HepG2 (cell line): ENCODE measurements around the gene EBF4. TPM values are rescaled to one million over a fixed set of nuclear protein-coding genes. Genes with fewer than 3 reads are reported as not detected.

Source experiments
- ARID3A ChIP-seq: IDR thresholded peaks from 2 replicates; pipeline ENCODE4 v1.6.1; 2012; ENCODE audit warnings: low read depth, low read length, improper control_type of control experiment
- BCLAF1 ChIP-seq: fragments of 450-650 bp; IDR thresholded peaks from 2 replicates; pipeline ENCODE4 v1.6.1; 2017; ENCODE audit warnings: mild to moderate bottlenecking
- CAMTA2 ChIP-seq: sonication (generic); formaldehyde crosslinking; IDR thresholded peaks from 2 replicates; pipeline ENCODE4 v1.4.0; 2020; ENCODE audit warnings: mild to moderate bottlenecking, missing genetic modification reagents, borderline replicate concordance
- DPF2 ChIP-seq: sonication (generic); formaldehyde crosslinking; IDR thresholded peaks from 2 replicates; pipeline ENCODE4 v1.4.0; 2020; ENCODE audit warnings: mild to moderate bottlenecking, low read depth, missing genetic modification reagents, borderline replicate concordance
- FOXK2 ChIP-seq: fragments of 450-650 bp; IDR thresholded peaks from 2 replicates; pipeline ENCODE4 v1.6.1; 2016
- HIC2 ChIP-seq: sonication (generic); formaldehyde crosslinking; IDR thresholded peaks from 2 replicates; pipeline ENCODE4 v1.9.0; 2022; ENCODE audit warnings: low read depth, missing genetic modification reagents
- IKZF4 ChIP-seq: sonication (generic); formaldehyde crosslinking; IDR thresholded peaks from 2 replicates; pipeline ENCODE4 v1.5.1; 2020; ENCODE audit warnings: borderline replicate concordance, mild to moderate bottlenecking, low read depth, missing genetic modification reagents; ENCODE audit errors: not compliant biosample characterization
- KLF6 ChIP-seq: IDR thresholded peaks from 2 replicates; pipeline ENCODE4 v1.8.0; 2016; ENCODE audit warnings: missing biosample characterization, missing genetic modification reagents
- MAX ChIP-seq: IDR thresholded peaks from 2 replicates; pipeline ENCODE4 v1.6.1; 2012; ENCODE audit warnings: inconsistent platforms
- MIER3 ChIP-seq: IDR thresholded peaks from 2 replicates; pipeline ENCODE4 v1.6.1; 2016; ENCODE audit warnings: missing compliant biosample characterization, borderline replicate concordance
- MXD1 ChIP-seq: sonication (generic); formaldehyde crosslinking; IDR thresholded peaks from 2 replicates; pipeline ENCODE4 v1.4.0; 2020; ENCODE audit warnings: mild to moderate bottlenecking, missing genetic modification reagents
- NFKB2 ChIP-seq: sonication (generic); formaldehyde crosslinking; IDR thresholded peaks from 2 replicates; pipeline ENCODE4 v1.4.0; 2020; ENCODE audit warnings: missing genetic modification reagents, borderline replicate concordance
- NFKBIZ ChIP-seq: IDR thresholded peaks from 2 replicates; pipeline ENCODE4 v1.6.1; 2018; ENCODE audit warnings: missing genetic modification reagents, missing compliant biosample characterization
- RBM39 ChIP-seq: fragments of 200-400 bp; formaldehyde crosslinking; IDR thresholded peaks from one replicate; pipeline ENCODE4 v1.6.1; 2018; ENCODE audit warnings: antibody characterized with exemption, mild to moderate bottlenecking, low read depth, low read length; ENCODE audit not compliant: poor library complexity, severe bottlenecking
- RFX5 ChIP-seq: IDR thresholded peaks from 2 replicates; pipeline ENCODE4 v1.6.1; 2011; ENCODE audit warnings: low read depth, low read length, improper control_type of control experiment
- SNAPC2 ChIP-seq: sonication (generic); formaldehyde crosslinking; IDR thresholded peaks from 2 replicates; pipeline ENCODE4 v1.8.1; 2022; ENCODE audit warnings: mild to moderate bottlenecking, missing genetic modification reagents
- SRY ChIP-seq: sonication (generic); formaldehyde crosslinking; IDR thresholded peaks from 2 replicates; pipeline ENCODE4 v1.8.0; 2022; ENCODE audit warnings: mild to moderate bottlenecking, missing genetic modification reagents
- ZIK1 ChIP-seq: sonication (generic); formaldehyde crosslinking; IDR thresholded peaks from 2 replicates; pipeline ENCODE4 v1.5.0; 2020; ENCODE audit warnings: mild to moderate bottlenecking, low read depth, missing genetic modification reagents, borderline replicate concordance
- ZNF256 ChIP-seq: sonication (generic); formaldehyde crosslinking; conservative IDR thresholded peaks from 2 replicates; pipeline ENCODE4 v1.4.0; 2020; ENCODE audit warnings: missing genetic modification reagents
- ZNF615 ChIP-seq: sonication (generic); formaldehyde crosslinking; IDR thresholded peaks from 2 replicates; pipeline ENCODE4 v1.5.0; 2020; ENCODE audit warnings: mild to moderate bottlenecking, missing genetic modification reagents, borderline replicate concordance
- ZNF703 ChIP-seq: sonication (generic); formaldehyde crosslinking; IDR thresholded peaks from 2 replicates; pipeline ENCODE4 v1.5.1; 2020; ENCODE audit warnings: missing genetic modification reagents, mild to moderate bottlenecking, moderate library complexity, borderline replicate concordance
- ZNF883 ChIP-seq: sonication (generic); formaldehyde crosslinking; IDR thresholded peaks from 2 replicates; pipeline ENCODE4 v1.5.1; 2020; ENCODE audit warnings: mild to moderate bottlenecking, missing genetic modification reagents; ENCODE audit errors: not compliant biosample characterization
- polyA plus RNA-seq, 8 experiments: library from polyadenylated mRNA; depleted of rRNA in 3 of 8; stranded (reverse) in 7 of 8; unstranded in 1 of 8; fragments of >200 nt; fragmentation: Illumina TruSeq in 4 of 8; extraction: Trizol in 4 of 8; gene quantifications; 2 replicates each; pipeline versions ENCODE4 v1.2.1 to v1.2.3, GENCODE V29; 2011 to 2016; ENCODE audit warnings: low read depth in 4 of 8, missing spikeins in 1 of 8, mixed read lengths in 1 of 8; ENCODE audit not compliant: insufficient read depth in 1 of 8
- total RNA-seq, 5 experiments: library from RNA; depleted of rRNA; stranded (reverse); fragments of >200 nt; fragmentation: Illumina TruSeq; extraction: Trizol; gene quantifications; 2 replicates each; pipeline ENCODE4 v1.2.3, GENCODE V29; 2016; ENCODE audit warnings: low read depth in 1 of 5

The EBF4 gene
- total and polyA plus RNA-seq, 2 of the 13 experiments (the other 11 are each of a cell fraction or from before 2014, with no cell fraction given): 0.84 to 2.2 TPM

GRCh38 chr20:2692036-2692885, at the start of gene EBF4 (continued):
- TF ChIP-seq ZNF256 (CRISPR knock-in tag) (0 out of 2 replicates have a peak, but pooled peaks have one; percentile 33), RBM39 (peak; percentile 40), MXD1 (CRISPR knock-in tag) (peak; percentile 52; the same call in 1 of the 2 replicates), ZNF883 (peak; percentile 36), HIC2 (no peak), KLF6 (peak; percentile 62; the same call in 1 of the 2 replicates), ARID3A (no peak), FOXK2 (no peak), ZIK1 (CRISPR knock-in tag) (peak; percentile 24; the same call in 1 of the 2 replicates), NFKB2 (CRISPR knock-in tag) (no peak; the same call in 1 of the 2 replicates), MIER3 (CRISPR knock-in tag) (no peak), IKZF4 (CRISPR knock-in tag) (no peak), ZNF703 (CRISPR knock-in tag) (0 out of 2 replicates have a peak, but pooled peaks have one; percentile 76), MAX (peak; percentile 87), BCLAF1 (no peak), DPF2 (CRISPR knock-in tag) (no peak), NFKBIZ (peak; percentile 55; the same call in 1 of the 2 replicates), SNAPC2 (CRISPR knock-in tag) (no peak), ZNF615 (CRISPR knock-in tag) (no peak), CAMTA2 (CRISPR knock-in tag) (no peak), SRY (CRISPR knock-in tag) (peak; percentile 54; the same call in 1 of the 2 replicates), RFX5 (no peak)
